Naive thymus-derived CD8-positive, alpha-beta T cell (primary cell): ENCODE results near the gene DHX9. TPM values are rescaled to one million over a fixed set of nuclear protein-coding genes. Genes with fewer than 3 reads are reported as not detected.

Source experiments
- ATAC-seq, 2 donors: fragments of 150-1000 bp; cut with Tn5 transposase in 1 of 2; sonication (Bioruptor Pico), chemical (Tn5 transposase) in 1 of 2; 1 replicate in 1 of 2; 2 replicates in 1 of 2; pipeline ENCODE4 v1.10.0; 2021; ENCODE audit warnings: mild to moderate bottlenecking in 2 of 2, moderate library complexity in 2 of 2
- POLR2A ChIA-PET: fragments of 350-600 bp; sonication (Branson Sonifier 250); formaldehyde crosslinking; loops from one replicate; lab custom pipeline; 2021; ENCODE audit warnings: antibody characterized with exemption; lab: Charles Lee
- DNase-seq, 10 donors: peaks; one replicate each; pipeline versions ENCODE4 v3.0.0 to v3.0.0-alpha.2; 2020 to 2022
- H3K27ac Mint-ChIP-seq, 10 donors: one replicate each; pipeline ENCODE4 v1.8.0; 2020 to 2022; ENCODE audit warnings: mild to moderate bottlenecking in 10 of 10, mixed read lengths in 10 of 10, moderate library complexity in 4 of 10, inconsistent platforms in 1 of 10
- H3K27me3 Mint-ChIP-seq, 5 donors: one replicate each; pipeline ENCODE4 v1.8.0; 2021 to 2022; ENCODE audit warnings: mixed read lengths in 5 of 5
- H3K36me3 Mint-ChIP-seq, 3 donors: one replicate each; pipeline ENCODE4 v1.8.0; 2020 to 2022; ENCODE audit warnings: mixed read lengths in 3 of 3, mild to moderate bottlenecking in 2 of 3, inconsistent platforms in 1 of 3
- H3K4me1 Mint-ChIP-seq, 4 donors: one replicate each; pipeline ENCODE4 v1.8.0; 2021 to 2022; ENCODE audit warnings: mixed read lengths in 4 of 4
- H3K4me3 Mint-ChIP-seq, 10 donors: one replicate each; pipeline ENCODE4 v1.8.0; 2020 to 2022; ENCODE audit warnings: mild to moderate bottlenecking in 10 of 10, mixed read lengths in 10 of 10, moderate library complexity in 6 of 10, inconsistent platforms in 1 of 10
- H3K9me3 Mint-ChIP-seq, 9 donors: one replicate each; pipeline ENCODE4 v1.8.0; 2020 to 2022; ENCODE audit warnings: mixed read lengths in 9 of 9, mild to moderate bottlenecking in 3 of 9, inconsistent platforms in 1 of 9, moderate library complexity in 1 of 9
- polyA plus RNA-seq, 3 donors: library from polyadenylated mRNA; unstranded; fragments of 300-500 nt; fragmentation: Illumina TruSeq; gene quantifications; one replicate each; pipeline ENCODE4 v1.2.3, GENCODE V29; 2021
- total RNA-seq, 8 experiments: library from RNA in 2 of 8; stranded (reverse) in 2 of 8; gene quantifications; one replicate each; pipeline ENCODE4 v1.2.3 and lab custom pipeline; 2021 to 2026

DHX9 gene
- total and polyA plus RNA-seq, 5 experiments from 2014 or later = 106 to 244 (median 124) TPM

GRCh38 chr1:182905321-182905720 lies 66.2 kb downstream of the DHX9 start:
- Mint-ChIP-seq H3K4me3 (no peak overlapping the region), H3K9me3 (peaks cover 0 to 2% (median under 1%) of the 10 kb centered on the region in 9 donors), H3K27me3 (peaks cover 2 to 9% (median 3%) of the 10 kb centered on the region in 5 donors), H3K4me1 (no peaks in the 10 kb centered on the region), H3K36me3 (no peaks in the 10 kb centered on the region), H3K27ac (no peak overlapping the region)
- POLR2A ChIA-PET = no interaction called here
- ATAC-seq = no peak
- DNase-seq = no peak

GRCh38 chr1:182909578-182909977 lies 70.4 kb downstream of the DHX9 start:
- Mint-ChIP-seq H3K9me3 (peaks cover 0 to 25% (median 13%) of the 10 kb centered on the region in 9 donors), H3K27me3 (peaks cover 4 to 9% (median 8%) of the 10 kb centered on the region in 5 donors), H3K4me3 (no peak overlapping the region), H3K36me3 (peaks cover 0 to 8% (median 5%) of the 10 kb centered on the region in 3 donors), H3K4me1 (no peaks in the 10 kb centered on the region), H3K27ac (no peak overlapping the region)
- POLR2A ChIA-PET = no interaction called here
- no peak for DNase-seq
- no peak for ATAC-seq

- H3K4me3 Mint-ChIP-seq = no peak overlapping the region
- POLR2A ChIA-PET = no interaction called here
- H3K9me3 Mint-ChIP-seq = peaks cover 0 to 25% (median 13%) of the 10 kb centered on the region in 9 donors
- no peak for ATAC-seq
- H3K27ac Mint-ChIP-seq = no peak overlapping the region
- peaks cover 4 to 12% (median 9%) of the 10 kb centered on the region in 5 donors for H3K27me3 Mint-ChIP-seq
- DNase-seq = no peak
- H3K4me1 Mint-ChIP-seq = no peaks in the 10 kb centered on the region
- H3K36me3 Mint-ChIP-seq = peaks cover 0 to 8% (median 6%) of the 10 kb centered on the region in 3 donors
These were observed 71.0 kb downstream of the DHX9 start for GRCh38 chr1:182910143-182910542.

- peaks cover 0 to 8% (median 6%) of the 10 kb centered on the region in 3 donors for H3K36me3 Mint-ChIP-seq
- H3K27me3 Mint-ChIP-seq = peaks cover 3 to 24% (median 21%) of the 10 kb centered on the region in 5 donors
- H3K27ac Mint-ChIP-seq = no peak overlapping the region
- DNase-seq (no peak), ATAC-seq (no peak)
- no peaks in the 10 kb centered on the region for H3K4me1 Mint-ChIP-seq
- H3K4me3 Mint-ChIP-seq = no peak overlapping the region
- POLR2A ChIA-PET = no interaction called here
- peaks cover 0 to 25% (median 13%) of the 10 kb centered on the region in 9 donors for H3K9me3 Mint-ChIP-seq
These were observed 74.3 kb downstream of the DHX9 start for GRCh38 chr1:182913401-182913800.

GRCh38 chr1:182917378-182917777 lies 78.2 kb downstream of the DHX9 start:
- ATAC-seq = no peak

GRCh38 chr1:182925661-182926060 lies 86.5 kb downstream of the DHX9 start:
- Mint-ChIP-seq H3K36me3 (no peaks in the 10 kb centered on the region), H3K4me1 (peaks cover 0 to 3% (median 0%) of the 10 kb centered on the region in 4 donors), H3K4me3 (no peak overlapping the region), H3K27me3 (peaks cover 5 to 30% (median 18%) of the 10 kb centered on the region in 5 donors), H3K9me3 (no peaks in the 10 kb centered on the region), H3K27ac (no peak overlapping the region)
- ATAC-seq = no peak
- POLR2A ChIA-PET = no interaction called here
- DNase-seq = no peak

More at GRCh38 chr1:182917378-182917777, 78.2 kb downstream of the DHX9 start:
- no peak for DNase-seq
- Mint-ChIP-seq H3K27ac (no peak overlapping the region), H3K4me1 (no peaks in the 10 kb centered on the region), H3K4me3 (no peak overlapping the region), H3K27me3 (peaks cover 23 to 40% (median 29%) of the 10 kb centered on the region in 5 donors), H3K36me3 (peaks cover 0 to 2% (median 0%) of the 10 kb centered on the region in 3 donors), H3K9me3 (peaks cover 0 to 5% (median 0%) of the 10 kb centered on the region in 9 donors)
- POLR2A ChIA-PET = no interaction called here

GRCh38 chr1:182927693-182928433 lies 88.7 kb downstream of the DHX9 start:
- Mint-ChIP-seq H3K4me1 (peaks cover 0 to 3% (median 0%) of the 10 kb centered on the region in 4 donors), H3K4me3 (no peak overlapping the region), H3K9me3 (peaks cover 0 to 3% (median 0%) of the 10 kb centered on the region in 9 donors), H3K36me3 (no peaks in the 10 kb centered on the region), H3K27me3 (peaks cover 3 to 19% (median 15%) of the 10 kb centered on the region in 5 donors), H3K27ac (no peak overlapping the region)
- no peak for ATAC-seq
- DNase-seq = no peak
- POLR2A ChIA-PET = interaction anchor here (0.5 to 0.6 kb wide), 2 partner anchors 81 to 496 kb away, joined by 3 read pairs; no protein-coding TSS in a partner anchor

GRCh38 chr1:182930985-182931384 lies 91.8 kb downstream of the DHX9 start:
- H3K27ac Mint-ChIP-seq = no peak overlapping the region
- peaks cover 0 to 3% (median 0%) of the 10 kb centered on the region in 4 donors for H3K4me1 Mint-ChIP-seq
- H3K27me3 Mint-ChIP-seq = peaks cover 0 to 12% (median 10%) of the 10 kb centered on the region in 5 donors
- peaks cover 0 to 13% (median 5%) of the 10 kb centered on the region in 3 donors for H3K36me3 Mint-ChIP-seq
- POLR2A ChIA-PET = interaction anchor here (0.7 kb wide), 1 partner anchor 1314 kb away, joined by 4 read pairs; no protein-coding TSS in a partner anchor
- peaks cover 0 to 28% (median 8%) of the 10 kb centered on the region in 9 donors for H3K9me3 Mint-ChIP-seq
- no peak overlapping the region for H3K4me3 Mint-ChIP-seq
- DNase-seq = no peak
- no peak for ATAC-seq

GRCh38 chr1:182935716-182936115 lies 96.6 kb downstream of the DHX9 start:
- Mint-ChIP-seq H3K4me1 (no peaks in the 10 kb centered on the region), H3K27ac (no peak overlapping the region), H3K36me3 (peaks cover 7 to 20% (median 11%) of the 10 kb centered on the region in 3 donors), H3K4me3 (no peak overlapping the region), H3K9me3 (peaks cover 4 to 45% (median 15%) of the 10 kb centered on the region in 9 donors), H3K27me3 (peaks cover 12 to 33% (median 29%) of the 10 kb centered on the region in 5 donors)
- no peak for DNase-seq
- POLR2A ChIA-PET = no interaction called here
- ATAC-seq = no peak

Other genes with a start within 250 kb of the DHX9 start
- gene RGS16, start 235.0 kb upstream of the DHX9 start, total RNA-seq = under 1 TPM; 0.41 to 0.49 TPM
- gene RGS16, start 235.0 kb upstream of the DHX9 start, polyA plus RNA-seq = not detected
- not detected for gene RGS8, start 154.8 kb upstream of the DHX9 start, total RNA-seq
- gene RGS8, start 154.8 kb upstream of the DHX9 start, polyA plus RNA-seq = not detected
- gene NPL, start 49.6 kb upstream of the DHX9 start, total RNA-seq = 1 to 10 TPM; 4.5 to 7.7 TPM
- gene NPL, start 49.6 kb upstream of the DHX9 start, polyA plus RNA-seq = 1 to 10 TPM; 4.0 to 7.0 (median 6.2) TPM
- gene SHCBP1L, start 113.8 kb downstream of the DHX9 start, total RNA-seq = not detected
- gene SHCBP1L, start 113.8 kb downstream of the DHX9 start, polyA plus RNA-seq = not detected
- under 1 TPM; 0.93 to 0.99 TPM for gene LAMC1, start 184.1 kb downstream of the DHX9 start, total RNA-seq
- not detected for gene LAMC1, start 184.1 kb downstream of the DHX9 start, polyA plus RNA-seq